Heart left ventricle (tissue), 16 donors: ENCODE measurements around the gene UHRF2. TPM values are rescaled to one million over a fixed set of nuclear protein-coding genes. Genes with fewer than 3 reads are reported as not detected.

Experiments used
- ATAC-seq, 4 donors: fragments of 200-7000 bp; cut with Tn5 transposase; one replicate each; pipeline ENCODE4 v1.9.1; 2020 to 2022; ENCODE audit warnings: moderate library complexity in 4 of 4, mild to moderate bottlenecking in 3 of 4, moderate number of reproducible peaks in 1 of 4
- DNase-seq, 5 donors: peaks; one replicate each; pipeline ENCODE4 v3.0.0-alpha.2; 2020
- H3K27ac ChIP-seq, 12 donors: fragments of 200-600 bp; sonication (generic) in 4 of 12; one replicate each; pipeline versions ENCODE4 v1.5.0 to v1.8.0; 2016 to 2022; ENCODE audit warnings: mild to moderate bottlenecking in 2 of 12
- H3K27me3 ChIP-seq, 9 donors: fragments of 200-600 bp; sonication (generic) in 2 of 9; one replicate each; pipeline versions ENCODE4 v1.5.1 to v1.8.0; 2016 to 2022; ENCODE audit warnings: mild to moderate bottlenecking in 3 of 9
- H3K36me3 ChIP-seq, 9 donors: fragments of 200-600 bp; sonication (generic) in 2 of 9; one replicate each; pipeline versions ENCODE4 v1.5.0 to v1.8.0; 2018 to 2022; ENCODE audit warnings: mild to moderate bottlenecking in 2 of 9
- H3K4me1 ChIP-seq, 12 donors: fragments of 200-600 bp; sonication (generic) in 4 of 12; one replicate each; pipeline versions ENCODE4 v1.5.0 to v1.8.0; 2016 to 2022; ENCODE audit warnings: mild to moderate bottlenecking in 3 of 12
- H3K4me3 ChIP-seq, 12 donors: fragments of 200-600 bp; sonication (generic) in 4 of 12; one replicate each; pipeline versions ENCODE4 v1.5.0 to v1.8.0; 2017 to 2022; ENCODE audit warnings: mild to moderate bottlenecking in 9 of 12, moderate library complexity in 4 of 12
- H3K9me3 ChIP-seq, 12 donors: fragments of 200-600 bp; sonication (generic) in 4 of 12; one replicate each; pipeline versions ENCODE4 v1.5.0 to v1.8.0; 2016 to 2022; ENCODE audit warnings: mild to moderate bottlenecking in 1 of 12
- POLR2A ChIP-seq, 2 donors: fragments of 450-650 bp; IDR thresholded peaks; one replicate each; pipeline ENCODE4 v1.6.1; 2017; ENCODE audit warnings: antibody characterized with exemption in 2 of 2, mild to moderate bottlenecking in 2 of 2, moderate library complexity in 2 of 2
- WGBS, 4 donors: extraction: QIAGEN DNeasy Blood & Tissue Kit in 2 of 4; methylation state at CpG; one replicate each; pipeline versions ENCODE4 v1.1.5 to v1.1.7; 2013 to 2018; 5-methylcytosine and 5-hydroxymethylcytosine counted together
- intact Hi-C, 10 donors: fragments of 100-400 bp; cut with DNase I; formaldehyde crosslinking; loops; one replicate each; pipeline versions ENCODE4 v1.11.1 to v1.14.2; 2022
- polyA plus RNA-seq, 2 donors: library from polyadenylated mRNA; stranded (reverse); fragments of 200-250 nt; gene quantifications; one replicate each; pipeline ENCODE4 v1.2.3, GENCODE V29; 2013
- total RNA-seq, 9 donors: library from RNA; depleted of rRNA in 2 of 9; stranded (reverse); fragments of >200 nt in 2 of 9; fragmentation: NEBNext Ultra II Directional in 3 of 9; extraction: Animal tissue kit (Norgen Biotek cat#: 25700) in 3 of 9; gene quantifications; one replicate each; pipeline versions ENCODE4 v1.1.0 to v1.2.4, GENCODE V29; 2016 to 2023
- TF ChIP-seq, protein P1 (sequence below), 12 donors: fragments of 200-600 bp; sonication (generic) in 4 of 12; IDR thresholded peaks; one replicate each; pipeline versions ENCODE4 v1.5.0 to v1.8.0; 2018 to 2022; ENCODE audit warnings: antibody characterized with exemption in 12 of 12, mild to moderate bottlenecking in 5 of 12
- donor health status: ischemic (EF 13 %, LVEDD 7.1; RV severe dilation, severe dysfunction).
- donor health status: healthy with polysubstance abuse.
- donor health status: DM: no; HTN: yes; CAD: no.
- donor health status: DM: no; HTN: no; CAD: no.
- donor health status: ischemic (EF 25% LVEDD 6.9; RV normal size, moderate dysfunction).
- donor health status: ischemic (EF 25% LVEDD 5.7; RV mildly dilated, moderate dysfunction).
- donor health status: healthy.
- donor health status: DM: yes; HTN: yes; CAD: no.
- donor health status: ischemic (EF 35%, LVEDD 5.7; RV mildly dilated, moderate dysfunction).
- donor health status: nonischemic (EF 11% LVEDD 7.7; RV severe dilation, severe dysfunction).
- donor health status: DM: yes; HTN: yes; CAD: no.
- donor health status: PGD.
- donor health status: ischemic (EF 29% LVEDD 5.4; RV normal size, mild dysfunction).
- donor health status: nonischemic (EF 23%, LVEDD 6.1; RV moderate dilation, normal function).

UHRF2 gene
- total and polyA plus RNA-seq, 11 donors: 6.4 to 20.6 (median 14.1) TPM

GRCh38 chr9:6512085-6512657, 99.2 kb downstream of the UHRF2 start:
- H3K9me3 ChIP-seq: no peaks in the 10 kb centered on the region
- ATAC-seq (no peak), DNase-seq (no peak)
- H3K36me3 ChIP-seq: peaks cover 0 to 16% (median 10%) of the 10 kb centered on the region in 9 donors
- H3K4me1 ChIP-seq: no peaks in the 10 kb centered on the region
- intact Hi-C loops: loop anchor here in 1 of 10 donors (10.0 kb wide), 1 partner anchor 47 kb away; no protein-coding TSS in a partner anchor
- 79 to 88% (median 84%) methylated on average over 3 of the region's 3 CpGs for WGBS, 4 donors
- H3K4me3 ChIP-seq: no peak overlapping the region
- H3K27ac ChIP-seq: no peak overlapping the region
- no peaks in the 10 kb centered on the region for H3K27me3 ChIP-seq
- no peak for TF ChIP-seq POLR2A (IDR thresholded peaks at IDR 0.05)
- TF ChIP-seq, protein P1, sequence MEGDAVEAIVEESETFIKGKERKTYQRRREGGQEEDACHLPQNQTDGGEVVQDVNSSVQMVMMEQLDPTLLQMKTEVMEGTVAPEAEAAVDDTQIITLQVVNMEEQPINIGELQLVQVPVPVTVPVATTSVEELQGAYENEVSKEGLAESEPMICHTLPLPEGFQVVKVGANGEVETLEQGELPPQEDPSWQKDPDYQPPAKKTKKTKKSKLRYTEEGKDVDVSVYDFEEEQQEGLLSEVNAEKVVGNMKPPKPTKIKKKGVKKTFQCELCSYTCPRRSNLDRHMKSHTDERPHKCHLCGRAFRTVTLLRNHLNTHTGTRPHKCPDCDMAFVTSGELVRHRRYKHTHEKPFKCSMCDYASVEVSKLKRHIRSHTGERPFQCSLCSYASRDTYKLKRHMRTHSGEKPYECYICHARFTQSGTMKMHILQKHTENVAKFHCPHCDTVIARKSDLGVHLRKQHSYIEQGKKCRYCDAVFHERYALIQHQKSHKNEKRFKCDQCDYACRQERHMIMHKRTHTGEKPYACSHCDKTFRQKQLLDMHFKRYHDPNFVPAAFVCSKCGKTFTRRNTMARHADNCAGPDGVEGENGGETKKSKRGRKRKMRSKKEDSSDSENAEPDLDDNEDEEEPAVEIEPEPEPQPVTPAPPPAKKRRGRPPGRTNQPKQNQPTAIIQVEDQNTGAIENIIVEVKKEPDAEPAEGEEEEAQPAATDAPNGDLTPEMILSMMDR (IDR thresholded peaks at IDR 0.05): no peak

- WGBS, 4 donors: 96 to 99% (median 98%) methylated on average over 4 of the region's 4 CpGs
- no peak overlapping the region for H3K27ac ChIP-seq
- no peaks in the 10 kb centered on the region for H3K4me1 ChIP-seq
- H3K27me3 ChIP-seq: no peaks in the 10 kb centered on the region
- no peaks in the 10 kb centered on the region for H3K36me3 ChIP-seq
- H3K4me3 ChIP-seq: no peak overlapping the region
- intact Hi-C loops: no loop called here
- ATAC-seq (no peak), DNase-seq (no peak)
- H3K9me3 ChIP-seq: peaks cover 0 to 33% (median 12%) of the 10 kb centered on the region in 12 donors
- TF ChIP-seq, protein P1 (IDR thresholded peaks at IDR 0.05): no peak
- no peak for TF ChIP-seq POLR2A (IDR thresholded peaks at IDR 0.05)
Observed at GRCh38 chr9:6522263-6522662, 109.3 kb downstream of the UHRF2 start.

- intact Hi-C loops: no loop called here
- Histone ChIP-seq H3K9me3 (peaks cover 0 to 30% (median 12%) of the 10 kb centered on the region in 12 donors), H3K27ac (no peak overlapping the region), H3K4me3 (no peak overlapping the region), H3K36me3 (no peaks in the 10 kb centered on the region), H3K27me3 (no peaks in the 10 kb centered on the region), H3K4me1 (peaks cover 0 to 4% (median 0%) of the 10 kb centered on the region in 12 donors)
- TF ChIP-seq POLR2A (IDR thresholded peaks at IDR 0.05): no peak
- TF ChIP-seq, protein P1 (IDR thresholded peaks at IDR 0.05): no peak
- WGBS, 4 donors: 46 to 61% (median 50%) methylated on average over 2 of the region's 2 CpGs
- no peak for DNase-seq
- ATAC-seq: no peak
Observed at GRCh38 chr9:6525326-6526045, 112.5 kb downstream of the UHRF2 start.

DNA sequence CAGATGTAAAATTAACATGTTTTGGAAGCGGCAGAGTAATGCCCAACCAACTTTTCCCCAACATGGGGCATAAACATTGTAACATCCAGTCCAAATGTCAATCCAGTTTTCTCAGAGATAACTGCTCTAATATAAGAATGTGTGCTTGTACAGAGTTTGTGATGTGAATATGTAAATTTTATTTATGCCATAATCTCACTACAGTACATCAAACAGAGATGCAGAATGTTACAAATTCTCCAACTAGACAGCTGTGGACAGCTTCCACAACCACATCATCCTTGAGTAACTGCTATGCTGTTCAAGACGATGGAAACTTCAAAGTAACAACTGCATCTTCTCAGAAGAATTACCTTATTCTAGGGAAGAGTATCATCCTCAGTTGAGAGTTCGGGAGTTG, 122.6 kb downstream of the UHRF2 start:
- H3K27me3 ChIP-seq: no peaks in the 10 kb centered on the region
- intact Hi-C loops: no loop called here
- peaks cover 0 to 3% (median 0%) of the 10 kb centered on the region in 12 donors for H3K4me1 ChIP-seq
- DNase-seq (no peak), ATAC-seq (no peak)
- no peaks in the 10 kb centered on the region for H3K36me3 ChIP-seq
- no peak overlapping the region for H3K27ac ChIP-seq
- no peak for TF ChIP-seq POLR2A (IDR thresholded peaks at IDR 0.05)
- TF ChIP-seq, protein P1 (IDR thresholded peaks at IDR 0.05): no peak
- no peaks in the 10 kb centered on the region for H3K9me3 ChIP-seq
- WGBS, 4 donors: 90 to 96% (median 90%) methylated on average over 3 of the region's 3 CpGs
- no peak overlapping the region for H3K4me3 ChIP-seq
